B cell (primary cell): ENCODE measurements around the gene CPLX3.

ENCODE experiments used
- CTCF ChIP-seq: fragments of 200-600 bp; IDR thresholded peaks from one replicate; pipeline ENCODE4 v1.8.0; 2022; ENCODE audit warnings: antibody characterized with exemption, mild to moderate bottlenecking
- EZH2 ChIP-seq: IDR thresholded peaks from 2 replicates; pipeline ENCODE4 v1.6.1; 2012; ENCODE audit warnings: borderline replicate concordance, low read depth, mild to moderate bottlenecking, moderate library complexity, low read length; ENCODE audit not compliant: insufficient read depth, poor library complexity, severe bottlenecking

GRCh38 chr15:74843445-74843828 is 17.0 kb downstream of the CPLX3 start:
- TF ChIP-seq CTCF (no peak), EZH2 (no peak)
